IMR-90 (cell line): ENCODE results near the gene RAB11FIP3. TPM values are rescaled to one million over a fixed set of nuclear protein-coding genes. Genes with fewer than 3 reads are reported as not detected.
"Not testable (repeated sequence)": the region's sequence is repeated elsewhere in the genome, so short reads cannot be mapped to it uniquely, and the experiment has no call there.

Source experiments
- ATAC-seq: fragments of 200-7000 bp; cut with Tn5 transposase; 2 replicates; pipeline ENCODE4 v1.9.1; 2020; ENCODE audit warnings: low read depth, mild to moderate bottlenecking, moderate library complexity
- BruUV-seq: library from RNA; stranded (reverse); fragments of 400-500 nt; replicated peaks from 2 replicates; lab custom pipeline; 2021; lab: Mats Ljungman, UMichigan
- CTCF ChIA-PET: fragments of 300-600 bp; formaldehyde crosslinking; extraction: SDS; loops from one replicate; lab custom pipeline; 2021; ENCODE audit warnings: antibody characterized with exemption; lab: Yijun Ruan, JAX
- POLR2A ChIA-PET: fragments of 300-600 bp; sonication (Branson Sonifier 250); formaldehyde crosslinking; loops from one replicate; lab custom pipeline; 2022; ENCODE audit warnings: antibody characterized with exemption; ENCODE audit not compliant: unreplicated experiment; lab: Charles Lee
- DNase-seq: peaks from one replicate; pipeline ENCODE4 v3.0.0; 2013
- H2AFZ ChIP-seq: replicated peaks from 2 replicates; pipeline ENCODE3; 2013; ENCODE audit warnings: low read length, mild to moderate bottlenecking; ENCODE audit not compliant: poor library complexity
- H2AK5ac ChIP-seq: 2 replicates; pipeline ENCODE4 v1.6.1; 2013; ENCODE audit warnings: low read depth, low read length, inconsistent platforms
- H2AK9ac ChIP-seq: replicated peaks from 2 replicates; pipeline ENCODE3; 2013; ENCODE audit warnings: mild to moderate bottlenecking, low read depth, low read length, moderate library complexity; ENCODE audit not compliant: poor library complexity
- H2BK120ac ChIP-seq: 2 replicates; pipeline ENCODE4 v1.6.1; 2013; ENCODE audit warnings: low read depth, low read length, inconsistent platforms
- H2BK15ac ChIP-seq: 3 replicates; pipeline ENCODE4 v1.6.1; 2013; ENCODE audit warnings: low read depth, low read length, inconsistent platforms
- H2BK20ac ChIP-seq: 2 replicates; pipeline ENCODE4 v1.6.1; 2013; ENCODE audit warnings: low read depth, mild to moderate bottlenecking, inconsistent platforms, low read length, moderate library complexity
- H2BK5ac ChIP-seq: 2 replicates; pipeline ENCODE4 v1.6.1; 2013; ENCODE audit warnings: mild to moderate bottlenecking, low read depth, low read length, inconsistent platforms; ENCODE audit not compliant: poor library complexity, severe bottlenecking
- H3K14ac ChIP-seq: replicated peaks from 2 replicates; pipeline ENCODE4 v1.6.1; 2013; ENCODE audit warnings: low read depth, low read length, inconsistent platforms
- H3K18ac ChIP-seq: 2 replicates; pipeline ENCODE4 v1.6.1; 2013; ENCODE audit warnings: low read depth, low read length, control low read depth
- H3K23ac ChIP-seq: 2 replicates; pipeline ENCODE4 v1.6.1; 2013; ENCODE audit warnings: low read depth, low read length, inconsistent platforms
- H3K27ac ChIP-seq: 2 replicates; pipeline ENCODE4 v1.5.1; 2013; ENCODE audit warnings: mild to moderate bottlenecking, control low read depth, low read length; ENCODE audit not compliant: insufficient read depth
- H3K27me3 ChIP-seq: 2 replicates; pipeline ENCODE4 v1.6.1; 2013; ENCODE audit warnings: low read length; ENCODE audit not compliant: control insufficient read depth, insufficient read depth
- H3K36me3 ChIP-seq: 2 replicates; pipeline ENCODE4 v1.6.1; 2013; ENCODE audit warnings: low read length, mixed read lengths; ENCODE audit not compliant: control insufficient read depth, insufficient read depth
- H3K4ac ChIP-seq: 2 replicates; pipeline ENCODE4 v1.6.1; 2013; ENCODE audit warnings: low read depth, low read length, inconsistent platforms
- H3K4me1 ChIP-seq: 2 replicates; pipeline ENCODE4 v1.6.1; 2013; ENCODE audit warnings: low read length, mixed read lengths; ENCODE audit not compliant: control insufficient read depth, insufficient read depth
- H3K4me2 ChIP-seq: 2 replicates; pipeline ENCODE4 v1.6.1; 2013; ENCODE audit warnings: low read depth, mild to moderate bottlenecking, control low read depth, low read length, moderate library complexity
- H3K4me3 ChIP-seq: 2 replicates; pipeline ENCODE4 v1.5.1; 2013; ENCODE audit warnings: low read depth, mild to moderate bottlenecking, control low read depth, low read length, moderate library complexity; ENCODE audit not compliant: insufficient read depth
- H3K56ac ChIP-seq: 2 replicates; pipeline ENCODE4 v1.6.1; 2013; ENCODE audit warnings: low read length, inconsistent platforms; ENCODE audit not compliant: insufficient read depth; ENCODE audit errors: extremely low read depth
- H3K79me1 ChIP-seq, 2 experiments: 2 replicates each; pipeline ENCODE4 v1.6.1; 2013; ENCODE audit warnings: low read length in 2 of 2, inconsistent platforms in 1 of 2, low read depth in 1 of 2
- H3K9ac ChIP-seq: 2 replicates; pipeline ENCODE4 v1.6.1; 2013; ENCODE audit warnings: low read depth, low read length, control low read depth
- H3K9me1 ChIP-seq: 2 replicates; pipeline ENCODE4 v1.6.1; 2013; ENCODE audit warnings: low read length, inconsistent platforms; ENCODE audit not compliant: insufficient read depth
- H3K9me3 ChIP-seq: 2 replicates; pipeline ENCODE4 v1.6.1; 2013; ENCODE audit warnings: low read length; ENCODE audit not compliant: control insufficient read depth, insufficient read depth
- H4K20me1 ChIP-seq: 2 replicates; pipeline ENCODE4 v1.6.1; 2013; ENCODE audit warnings: low read length, inconsistent platforms; ENCODE audit not compliant: insufficient read depth
- H4K5ac ChIP-seq: 2 replicates; pipeline ENCODE4 v1.6.1; 2013; ENCODE audit warnings: mild to moderate bottlenecking, low read depth, low read length, control low read depth
- H4K8ac ChIP-seq, 2 experiments: 2 replicates each; pipeline ENCODE4 v1.6.1; 2013; ENCODE audit warnings: low read depth in 2 of 2, low read length in 2 of 2, control low read depth in 1 of 2, inconsistent platforms in 1 of 2
- H4K91ac ChIP-seq: 2 replicates; pipeline ENCODE4 v1.6.1; 2013; ENCODE audit warnings: low read depth, low read length, inconsistent platforms; ENCODE audit not compliant: insufficient read depth
- MAFK ChIP-seq: IDR thresholded peaks from 2 replicates; pipeline ENCODE4 v1.6.1; 2012; ENCODE audit warnings: low read depth, low read length, improper control_type of control experiment
- SMC3 ChIP-seq: fragments of 150-350 bp; IDR thresholded peaks from 2 replicates; pipeline ENCODE4 v1.6.1; 2016; ENCODE audit warnings: low read depth, mild to moderate bottlenecking, antibody characterized with exemption, low read length, moderate library complexity
- WGBS, 2 experiments: methylation state at CpG; one replicate each; pipeline versions ENCODE4 v1.1.5 to v1.1.7; 2013; ENCODE audit warnings: missing lambda C conversion rate in 2 of 2; ENCODE audit not compliant: insufficient read length in 1 of 2; ENCODE audit errors: extremely low coverage in 2 of 2; 5-methylcytosine and 5-hydroxymethylcytosine counted together
- dilution Hi-C: fragments of 300-500 bp; cut with HindIII; formaldehyde crosslinking; loops from one replicate; pipeline ENCODE4 v1.14.3; 2018; ENCODE audit warnings: low sequenced_read_pairs; ENCODE audit not compliant: unreplicated experiment
- in situ Hi-C: fragments of 300-500 bp; cut with MboI; formaldehyde crosslinking; loops from 3 replicates; pipeline ENCODE4 v1.14.3; 2019; ENCODE audit warnings: low sequenced_read_pairs, inconsistent platforms, mixed read lengths
- intact Hi-C: fragments of 100-400 bp; cut with micrococcal nuclease; formaldehyde crosslinking; loops from 2 replicates; pipeline ENCODE4 v1.10.0; 2022
- polyA plus RNA-seq, 3 experiments: library from polyadenylated mRNA; depleted of rRNA; stranded (reverse); fragments of >200 nt; gene quantifications; 2 replicates each; pipeline ENCODE4 v1.2.3, GENCODE V29; 2012; ENCODE audit warnings: low replicate concordance in 1 of 3
- total RNA-seq: library from RNA; depleted of rRNA; stranded (reverse); fragments of >200 nt; gene quantifications from 2 replicates; pipeline ENCODE4 v1.2.3, GENCODE V29; 2012

Gene RAB11FIP3
- total and polyA plus RNA-seq, 2 of the 4 experiments (the other 2 are of a cell fraction), result 7.5 to 22.5 TPM

DNA sequence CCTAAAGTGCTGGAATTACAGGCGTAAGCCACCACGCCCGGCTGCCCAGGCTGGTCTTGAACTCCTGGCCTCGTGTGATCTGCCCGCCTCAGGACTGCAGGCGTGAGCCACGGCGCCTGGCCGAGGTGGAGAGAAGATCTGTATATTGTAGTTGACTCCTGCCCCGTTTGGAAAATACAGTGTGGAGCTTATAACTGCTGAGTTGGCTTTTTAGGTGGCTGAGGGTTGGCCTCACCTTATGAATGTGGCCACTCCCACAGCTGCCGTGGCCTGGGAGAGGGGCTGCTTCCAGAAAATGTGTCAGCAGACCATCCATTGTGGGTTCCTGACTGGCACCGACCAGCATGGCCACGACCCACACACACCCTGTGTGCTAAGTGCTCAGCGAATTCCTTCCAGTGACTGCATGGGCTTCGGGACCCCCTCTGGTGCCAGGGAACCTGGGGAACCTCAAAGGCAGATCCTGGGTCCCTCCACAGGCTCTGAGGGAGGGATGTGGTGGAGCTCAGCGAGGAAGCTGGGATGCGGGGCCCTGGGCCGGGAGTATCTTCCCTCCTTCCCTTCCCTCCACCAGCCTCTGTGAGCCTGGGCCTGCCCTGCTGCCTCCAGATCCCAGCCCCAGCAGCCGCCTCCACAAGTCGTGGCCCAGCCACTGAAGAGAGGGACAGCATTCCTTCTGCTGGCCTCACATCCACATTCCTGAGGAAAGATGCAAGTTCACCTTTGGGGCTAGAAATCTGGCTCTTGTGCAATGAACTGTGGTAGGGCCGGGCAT, 10.9 kb upstream of the RAB11FIP3 start:
- dilution Hi-C loops, result no loop called here
- no peak overlapping the region for H2BK5ac ChIP-seq
- no peak overlapping the region for H4K91ac ChIP-seq
- in situ Hi-C loops, result no loop called here
- H4K8ac ChIP-seq, result no peak overlapping the region
- no peak overlapping the region for H3K4ac ChIP-seq
- no peak overlapping the region for H3K14ac ChIP-seq
- ATAC-seq (peak; percentile 53), DNase-seq (no peak)
- H3K4me1 ChIP-seq, result no peaks in the 10 kb centered on the region
- H3K27ac ChIP-seq, result no peak overlapping the region
- no peak overlapping the region for H2BK20ac ChIP-seq
- no peaks in the 10 kb centered on the region for H4K20me1 ChIP-seq
- no peak overlapping the region for H3K56ac ChIP-seq
- H2AFZ ChIP-seq, result peak overlapping the region; percentile 41
- intact Hi-C loops, result no loop called here
- H3K4me2 ChIP-seq, result no peak overlapping the region
- no peak overlapping the region for H2BK15ac ChIP-seq
- POLR2A ChIA-PET, result no interaction called here
- H3K9ac ChIP-seq, result no peak overlapping the region
- no peaks in the 10 kb centered on the region for H3K9me1 ChIP-seq
- TF ChIP-seq SMC3 (no peak), MAFK (peak; percentile 92)
- H3K23ac ChIP-seq, result no peak overlapping the region
- no peak overlapping the region for H2BK120ac ChIP-seq
- 0 out of 2 replicates have a peak, but pooled peaks cover 2% of the 10 kb centered on the region for H3K36me3 ChIP-seq
- H4K5ac ChIP-seq, result no peak overlapping the region
- WGBS, 2 experiments, result 100% methylated on average over 1 of the region's 21 CpGs; no CpG with 5 or more reads in 1 of the 2 experiments
- CTCF ChIA-PET, result no interaction called here
- H3K9me3 ChIP-seq, result no peaks in the 10 kb centered on the region
- no peaks in the 10 kb centered on the region for H3K79me1 ChIP-seq
- H2AK9ac ChIP-seq, result no peak overlapping the region
- no peaks in the 10 kb centered on the region for H3K27me3 ChIP-seq
- H3K18ac ChIP-seq, result no peak overlapping the region
- no TSS peak for BruUV-seq
- H3K4me3 ChIP-seq, result no peak overlapping the region
- H2AK5ac ChIP-seq, result no peak overlapping the region; the same call in 1 of the 2 replicates

- dilution Hi-C loops, BruUV-seq, POLR2A ChIA-PET: not testable (repeated sequence)
Observed at GRCh38 chr16:415170-415498, 10.3 kb upstream of the RAB11FIP3 start.

More at GRCh38 chr16:415170-415498, 10.3 kb upstream of the RAB11FIP3 start:
- H3K36me3 ChIP-seq, H3K27me3 ChIP-seq, H3K79me1 ChIP-seq, H2AK5ac ChIP-seq, H3K23ac ChIP-seq, H2AFZ ChIP-seq, DNase-seq, H3K4ac ChIP-seq, H3K18ac ChIP-seq, H4K8ac ChIP-seq, H3K27ac ChIP-seq, ATAC-seq, H2BK5ac ChIP-seq, H4K5ac ChIP-seq, H3K14ac ChIP-seq, H3K4me1 ChIP-seq, H3K9me3 ChIP-seq, H4K20me1 ChIP-seq, H3K4me3 ChIP-seq, CTCF ChIA-PET, H3K4me2 ChIP-seq, H3K56ac ChIP-seq, H4K91ac ChIP-seq, in situ Hi-C loops, H2BK15ac ChIP-seq, H2AK9ac ChIP-seq, H2BK20ac ChIP-seq, H3K9ac ChIP-seq, H3K9me1 ChIP-seq, intact Hi-C loops, H2BK120ac ChIP-seq: not testable (repeated sequence)
- WGBS, 2 experiments, result no CpG with 5 or more reads among the region's 3 CpGs
